ENCODE measurements around the gene ENPP6. TPM values are rescaled to one million over a fixed set of nuclear protein-coding genes. Genes with fewer than 3 reads are reported as not detected.
"Not testable (repeated sequence)": the region's sequence is repeated elsewhere in the genome, so short reads cannot be mapped to it uniquely, and the experiment has no call there.

The ENPP6 gene
- total RNA-seq, 1 donor from 2014 or later = not detected

DNA sequence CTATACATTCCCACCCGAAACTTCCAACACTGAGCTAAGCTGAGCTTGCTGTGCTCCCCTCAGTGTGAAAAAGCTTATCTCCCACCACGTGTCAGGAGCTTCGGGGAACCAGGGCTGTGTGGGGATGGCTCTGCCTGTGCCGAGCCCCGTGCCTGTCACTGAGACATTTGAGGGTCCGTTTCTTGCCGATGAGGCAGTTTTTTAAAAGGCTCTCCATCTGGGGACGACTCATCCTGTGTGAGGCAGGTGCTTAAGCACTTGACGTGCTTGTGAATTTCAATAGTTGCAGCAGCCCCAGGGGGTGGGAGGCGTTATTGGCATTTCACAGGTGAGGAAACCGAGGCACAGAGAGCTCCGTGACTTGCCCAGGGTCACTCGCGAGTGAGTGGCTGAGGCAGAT, 160.8 kb downstream of the ENPP6 start:
- TF ChIP-seq, protein P1, sequence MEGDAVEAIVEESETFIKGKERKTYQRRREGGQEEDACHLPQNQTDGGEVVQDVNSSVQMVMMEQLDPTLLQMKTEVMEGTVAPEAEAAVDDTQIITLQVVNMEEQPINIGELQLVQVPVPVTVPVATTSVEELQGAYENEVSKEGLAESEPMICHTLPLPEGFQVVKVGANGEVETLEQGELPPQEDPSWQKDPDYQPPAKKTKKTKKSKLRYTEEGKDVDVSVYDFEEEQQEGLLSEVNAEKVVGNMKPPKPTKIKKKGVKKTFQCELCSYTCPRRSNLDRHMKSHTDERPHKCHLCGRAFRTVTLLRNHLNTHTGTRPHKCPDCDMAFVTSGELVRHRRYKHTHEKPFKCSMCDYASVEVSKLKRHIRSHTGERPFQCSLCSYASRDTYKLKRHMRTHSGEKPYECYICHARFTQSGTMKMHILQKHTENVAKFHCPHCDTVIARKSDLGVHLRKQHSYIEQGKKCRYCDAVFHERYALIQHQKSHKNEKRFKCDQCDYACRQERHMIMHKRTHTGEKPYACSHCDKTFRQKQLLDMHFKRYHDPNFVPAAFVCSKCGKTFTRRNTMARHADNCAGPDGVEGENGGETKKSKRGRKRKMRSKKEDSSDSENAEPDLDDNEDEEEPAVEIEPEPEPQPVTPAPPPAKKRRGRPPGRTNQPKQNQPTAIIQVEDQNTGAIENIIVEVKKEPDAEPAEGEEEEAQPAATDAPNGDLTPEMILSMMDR (conservative IDR thresholded peaks at IDR 0.05; ENCODE audit: low read depth, low read length) = no peak
- no peak for DNase-seq (ENCODE audit: low read depth)
- no peak overlapping the region for H3K4me3 ChIP-seq (ENCODE audit: low read depth, low read length)

- no peak for DNase-seq (ENCODE audit: low read depth)
- TF ChIP-seq, protein P1 (conservative IDR thresholded peaks at IDR 0.05; ENCODE audit: low read depth, low read length) = no peak
- no peak overlapping the region for H3K4me3 ChIP-seq (ENCODE audit: low read depth, low read length)
These were observed 164.2 kb downstream of the ENPP6 start for GRCh38 chr4:184053434-184053833.

- TF ChIP-seq, protein P1 (conservative IDR thresholded peaks at IDR 0.05; ENCODE audit: low read depth, low read length) = no peak
- no peak overlapping the region for H3K4me3 ChIP-seq (ENCODE audit: low read depth, low read length)
- DNase-seq (ENCODE audit: low read depth) = no peak
These were observed 165.1 kb downstream of the ENPP6 start for GRCh38 chr4:184052616-184053015.

DNA sequence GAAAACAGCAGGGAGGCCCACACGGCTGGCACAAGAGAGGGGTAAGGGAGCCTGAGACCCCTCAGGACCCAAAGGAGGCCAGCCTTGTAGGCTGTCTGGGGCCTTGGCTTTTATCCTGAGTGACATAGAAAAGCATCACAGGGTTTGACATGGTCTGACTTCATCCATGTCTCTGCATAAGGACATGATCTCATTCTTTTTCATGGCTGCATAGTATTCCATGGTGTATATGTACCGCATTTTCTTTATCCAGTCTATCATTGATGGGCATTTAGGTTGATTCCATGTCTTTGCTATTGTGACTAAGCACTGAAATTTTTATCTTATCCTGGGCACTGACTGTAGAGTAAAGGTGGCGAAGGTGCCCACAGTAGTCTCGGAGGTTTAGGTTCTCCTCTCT, 166.4 kb downstream of the ENPP6 start:
- not testable (repeated sequence) for H3K4me3 ChIP-seq (ENCODE audit: low read depth, low read length); DNase-seq (ENCODE audit: low read depth)

- TF ChIP-seq, protein P1 (conservative IDR thresholded peaks at IDR 0.05; ENCODE audit: low read depth, low read length) = no peak
- no peak for DNase-seq (ENCODE audit: low read depth)
- no peak overlapping the region for H3K4me3 ChIP-seq (ENCODE audit: low read depth, low read length)
These were observed 171.5 kb downstream of the ENPP6 start for GRCh38 chr4:184046148-184046547.

- no peak for DNase-seq (ENCODE audit: low read depth)
- TF ChIP-seq, protein P1 (conservative IDR thresholded peaks at IDR 0.05; ENCODE audit: low read depth, low read length) = no peak
- H3K4me3 ChIP-seq (ENCODE audit: low read depth, low read length) = no peak overlapping the region
These were observed 176.5 kb downstream of the ENPP6 start for GRCh38 chr4:184041156-184041555.

DNA sequence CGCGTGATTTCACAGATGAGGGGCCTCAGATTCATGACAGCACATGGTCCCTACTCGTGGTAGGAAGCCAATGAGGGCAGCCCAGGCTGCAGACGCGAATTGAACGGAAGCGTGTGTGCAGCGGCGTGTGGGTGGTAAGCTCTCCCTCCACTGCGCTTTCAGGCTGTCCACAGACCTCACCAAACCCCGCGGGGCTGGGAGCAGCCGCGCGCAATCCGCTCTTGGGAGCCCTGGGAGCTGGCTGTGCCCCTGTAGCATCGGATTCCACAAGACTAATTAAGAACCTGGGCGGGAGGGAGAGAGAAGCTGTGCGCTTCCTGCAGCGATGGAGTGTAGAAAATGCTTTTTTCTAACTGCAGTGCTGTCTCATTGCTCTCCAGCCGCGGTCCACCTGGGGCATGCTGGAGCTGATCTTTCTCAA, 177.7 kb downstream of the ENPP6 start:
- TF ChIP-seq, protein P1 (conservative IDR thresholded peaks at IDR 0.05; ENCODE audit: low read depth, low read length) = no peak
- peak overlapping the region; percentile 41 for H3K4me3 ChIP-seq (ENCODE audit: low read depth, low read length)
- DNase-seq (ENCODE audit: low read depth) = no peak

All from epithelial cell of proximal tubule (primary cell).